Urinary bladder (tissue), 4 donors: Measurements from ENCODE around the gene IGF2R. TPM values are rescaled to one million over a fixed set of nuclear protein-coding genes. Genes with fewer than 3 reads are reported as not detected.

Experiments used
- DNase-seq: peaks from one replicate; pipeline ENCODE4 v3.0.0-alpha.2; 2015; ENCODE audit errors: extremely low spot score
- H3K27ac ChIP-seq: one replicate; pipeline ENCODE4 v1.5.1; 2013; ENCODE audit warnings: low read depth, mild to moderate bottlenecking, moderate library complexity
- H3K36me3 ChIP-seq: one replicate; pipeline ENCODE4 v1.6.1; 2013; ENCODE audit warnings: mild to moderate bottlenecking, moderate library complexity; ENCODE audit not compliant: insufficient read depth
- H3K4me1 ChIP-seq: one replicate; pipeline ENCODE4 v1.6.1; 2013; ENCODE audit warnings: mild to moderate bottlenecking, moderate library complexity; ENCODE audit not compliant: insufficient read depth
- H3K4me3 ChIP-seq: one replicate; pipeline ENCODE4 v1.5.1; 2013; ENCODE audit warnings: low read depth, low read length
- WGBS: extraction: QIAGEN DNeasy Blood & Tissue Kit; methylation state at CpG from one replicate; pipeline ENCODE4 v1.1.7; 2013; 5-methylcytosine and 5-hydroxymethylcytosine counted together
- polyA plus RNA-seq: library from polyadenylated mRNA; stranded (reverse); fragments of 200-250 nt; gene quantifications from one replicate; pipeline ENCODE4 v1.2.3, GENCODE V29; 2013
- total RNA-seq: library from RNA; depleted of rRNA; stranded (reverse); fragments of >200 nt; gene quantifications from one replicate; pipeline ENCODE4 v1.2.3, GENCODE V29; 2014
- donor health status: healthy with polysubstance abuse.
- donor health status: healthy.

Gene IGF2R
- total and polyA plus RNA-seq, 2 donors = 32.1 to 46.6 TPM

DNA sequence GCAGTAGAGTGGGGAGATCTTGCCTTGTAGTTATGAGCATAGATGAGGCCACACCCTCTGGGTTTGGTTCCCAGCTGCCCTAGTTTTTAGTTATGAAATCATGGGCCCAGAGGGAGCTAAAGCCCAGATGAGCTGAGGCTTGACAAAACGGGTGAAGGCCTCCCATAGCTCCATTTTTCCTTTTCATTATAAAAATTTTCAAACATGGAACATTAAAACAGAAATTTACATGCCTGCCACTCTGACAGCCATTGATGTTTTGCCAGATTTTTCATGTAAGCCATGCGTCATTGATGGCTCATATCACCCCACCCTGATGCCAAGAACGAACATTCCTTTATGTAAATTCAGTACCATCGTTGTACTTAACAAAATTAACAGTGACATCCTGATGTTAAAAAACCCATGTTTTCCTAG lies 67.9 kb downstream of the IGF2R start:
- Histone ChIP-seq H3K36me3 (peaks cover 3% of the 10 kb centered on the region), H3K4me1 (no peaks in the 10 kb centered on the region), H3K27ac (no peak overlapping the region), H3K4me3 (no peak overlapping the region)
- DNase-seq = no peak
- WGBS = 68% methylated on average over 4 of the region's 4 CpGs

DNA sequence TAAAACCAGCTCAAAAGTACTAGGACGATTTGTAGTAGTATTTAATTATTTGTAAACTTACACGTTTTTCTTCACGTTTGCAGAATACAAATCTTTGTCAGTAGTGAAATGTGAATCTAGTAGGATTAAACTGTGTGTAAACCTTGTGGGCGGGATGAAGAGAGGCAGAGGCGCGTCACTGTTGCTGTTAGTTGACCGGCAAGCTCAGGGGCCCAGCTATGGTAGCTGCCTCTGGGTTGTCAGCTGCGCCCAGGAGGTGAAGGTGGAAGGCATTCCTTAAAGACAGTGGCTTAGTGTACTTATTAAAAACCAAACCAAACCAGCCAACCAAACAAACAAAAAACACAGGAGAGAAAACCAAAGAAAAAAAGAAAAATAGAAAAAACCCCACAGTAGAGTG lies 69.6 kb downstream of the IGF2R start:
- no peaks in the 10 kb centered on the region for H3K4me1 ChIP-seq
- no peak for DNase-seq
- 88% methylated on average over 8 of the region's 8 CpGs for WGBS
- no peak overlapping the region for H3K4me3 ChIP-seq
- no peak overlapping the region for H3K27ac ChIP-seq
- H3K36me3 ChIP-seq = peaks cover 3% of the 10 kb centered on the region

DNA sequence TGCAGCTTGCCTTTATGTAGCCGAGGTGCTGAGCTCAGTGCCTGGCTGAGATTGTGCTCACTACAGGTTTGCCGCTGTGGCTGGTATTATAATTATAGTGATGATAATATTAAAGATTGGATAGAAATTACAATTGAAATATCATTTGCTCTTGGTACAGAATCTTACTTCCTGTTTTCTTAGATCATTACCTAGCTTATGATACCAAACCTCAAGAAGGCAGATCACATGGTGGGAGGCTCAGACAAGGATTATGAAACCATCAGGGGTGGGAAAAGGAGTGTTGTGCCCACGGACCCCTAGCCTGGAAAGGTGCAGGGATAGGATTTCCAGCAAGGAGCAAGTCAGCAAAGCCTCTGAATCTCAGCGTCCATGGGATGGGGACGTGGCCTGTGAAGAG lies 70.6 kb downstream of the IGF2R start:
- no peak for DNase-seq
- 92% methylated on average over 5 of the region's 5 CpGs for WGBS
- Histone ChIP-seq H3K27ac (no peak overlapping the region), H3K4me3 (no peak overlapping the region), H3K36me3 (peaks cover 2% of the 10 kb centered on the region), H3K4me1 (no peaks in the 10 kb centered on the region)

DNA sequence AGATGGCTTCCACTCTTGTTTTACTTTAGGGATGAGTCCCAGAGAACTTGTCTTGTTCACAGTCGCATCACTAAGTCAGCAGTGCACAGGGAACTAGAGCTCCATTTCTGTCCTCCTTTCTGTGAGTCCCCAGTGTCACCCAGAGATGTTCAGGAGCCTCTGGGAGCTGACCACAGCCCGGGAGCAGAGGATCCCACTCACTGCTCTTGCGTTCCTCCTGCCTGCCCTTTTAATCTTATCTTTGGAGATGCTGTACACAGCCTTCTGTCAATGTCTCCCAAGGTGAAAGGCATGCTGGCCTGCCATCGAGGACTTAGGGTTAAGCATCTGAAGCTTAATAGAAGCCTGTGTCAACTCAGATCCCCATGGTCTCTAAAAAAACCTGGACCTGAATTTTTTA lies 71.2 kb downstream of the IGF2R start:
- Histone ChIP-seq H3K4me1 (no peaks in the 10 kb centered on the region), H3K27ac (no peak overlapping the region), H3K36me3 (no peaks in the 10 kb centered on the region), H3K4me3 (no peak overlapping the region)
- 88% methylated on average over 4 of the region's 4 CpGs for WGBS
- no peak for DNase-seq

DNA sequence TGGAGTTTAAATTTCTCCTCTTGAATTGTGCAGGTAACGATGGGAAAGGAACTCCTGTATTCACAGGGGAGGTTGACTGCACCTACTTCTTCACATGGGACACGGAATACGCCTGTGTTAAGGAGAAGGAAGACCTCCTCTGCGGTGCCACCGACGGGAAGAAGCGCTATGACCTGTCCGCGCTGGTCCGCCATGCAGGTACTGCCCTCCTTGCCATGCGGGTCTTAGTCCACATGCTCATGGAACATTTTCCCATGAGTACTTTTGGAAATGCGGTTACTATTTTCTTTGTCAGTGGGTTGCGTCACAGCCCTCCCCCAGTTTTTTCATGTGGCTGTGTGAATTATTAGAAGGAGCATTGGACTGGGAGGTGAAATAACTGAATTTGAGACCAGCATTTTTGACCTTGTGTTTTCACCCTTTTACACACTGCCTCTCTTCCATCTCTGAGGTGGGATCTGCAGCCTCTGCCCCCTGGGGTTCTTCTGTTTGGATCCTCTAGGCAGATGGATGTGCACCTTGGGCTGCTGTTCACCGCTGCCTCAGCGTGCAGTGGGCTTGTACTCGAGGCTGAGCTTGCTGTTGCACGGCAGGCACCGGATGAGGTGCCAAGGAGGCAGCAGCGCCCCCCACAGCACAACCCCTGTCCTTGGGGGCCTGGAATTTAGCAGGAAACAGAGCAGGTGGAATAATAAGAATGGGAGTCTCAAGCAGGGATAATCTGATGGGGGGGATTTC lies 71.8 kb downstream of the IGF2R start:
- H3K27ac ChIP-seq = no peak overlapping the region
- DNase-seq = no peak
- WGBS = 96% methylated on average over 19 of the region's 19 CpGs

DNA sequence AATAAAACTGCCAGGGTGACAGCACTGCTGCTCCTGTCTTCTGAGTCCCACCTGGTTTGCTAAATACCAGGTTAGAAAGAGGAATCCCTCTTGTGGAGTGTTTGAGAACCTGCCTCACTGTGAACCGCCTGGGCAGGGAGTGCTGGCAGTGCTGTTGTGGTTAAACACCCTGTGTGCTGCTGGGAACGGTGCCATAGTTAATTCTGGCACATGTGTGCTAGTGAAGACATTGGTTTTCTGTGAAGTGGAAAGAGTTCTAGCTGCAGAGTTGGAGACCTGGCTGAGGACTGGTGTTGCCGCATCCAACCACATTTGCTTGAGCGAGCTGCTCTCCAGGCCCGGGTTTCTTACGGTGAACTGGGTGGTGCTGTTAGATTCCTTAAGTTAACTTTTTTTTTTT lies 72.7 kb downstream of the IGF2R start:
- Histone ChIP-seq H3K36me3 (peaks cover 2% of the 10 kb centered on the region), H3K4me3 (no peak overlapping the region), H3K4me1 (no peaks in the 10 kb centered on the region), H3K27ac (no peak overlapping the region)
- no peak for DNase-seq
- WGBS = 59% methylated on average over 6 of the region's 6 CpGs

More for the DNA sequence above, 71.8 kb downstream of the IGF2R start:
- Histone ChIP-seq H3K4me3 (no peak overlapping the region), H3K4me1 (no peaks in the 10 kb centered on the region), H3K36me3 (peaks cover under 1% of the 10 kb centered on the region)

DNA sequence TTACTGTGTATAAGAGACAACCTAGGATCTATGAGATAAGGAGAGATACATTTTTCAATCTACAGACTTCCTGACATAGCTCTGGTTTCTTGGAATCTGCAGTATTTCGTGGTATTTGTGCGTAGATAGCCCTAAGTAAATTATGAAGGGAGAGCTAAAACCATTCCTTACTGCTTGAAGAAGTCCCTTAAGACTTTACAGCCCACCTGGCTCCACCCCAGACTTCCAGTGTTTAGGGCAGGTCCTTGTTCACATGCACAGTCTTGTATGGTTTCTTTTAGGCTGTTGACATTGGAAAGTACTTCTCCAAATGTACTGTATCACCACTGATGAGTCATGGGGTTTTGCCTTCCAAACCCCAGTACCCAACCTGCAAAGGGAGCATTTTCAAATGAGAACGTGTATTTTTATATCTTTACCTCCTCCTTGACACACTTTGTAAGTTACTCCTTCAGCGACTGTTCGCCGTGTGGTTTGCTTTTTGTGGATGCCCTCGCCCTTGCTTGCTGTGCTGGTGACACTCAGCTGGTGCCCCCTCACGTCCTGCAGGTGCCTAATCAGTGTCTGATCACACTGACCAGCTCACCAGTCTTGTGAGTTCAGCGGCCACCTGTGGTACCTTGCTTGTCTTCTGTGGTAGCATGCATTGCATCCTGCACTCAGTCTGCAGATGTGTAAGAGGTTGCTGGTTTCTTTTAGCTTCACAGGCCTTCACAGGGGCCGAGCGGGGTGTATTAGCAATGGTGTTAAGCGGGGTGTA lies 73.3 kb downstream of the IGF2R start:
- 85% methylated on average over 12 of the region's 12 CpGs for WGBS
- no peaks in the 10 kb centered on the region for H3K4me1 ChIP-seq
- no peak overlapping the region for H3K4me3 ChIP-seq
- H3K36me3 ChIP-seq = peaks cover 4% of the 10 kb centered on the region
- H3K27ac ChIP-seq = no peak overlapping the region
- DNase-seq = peak; percentile 13

DNA sequence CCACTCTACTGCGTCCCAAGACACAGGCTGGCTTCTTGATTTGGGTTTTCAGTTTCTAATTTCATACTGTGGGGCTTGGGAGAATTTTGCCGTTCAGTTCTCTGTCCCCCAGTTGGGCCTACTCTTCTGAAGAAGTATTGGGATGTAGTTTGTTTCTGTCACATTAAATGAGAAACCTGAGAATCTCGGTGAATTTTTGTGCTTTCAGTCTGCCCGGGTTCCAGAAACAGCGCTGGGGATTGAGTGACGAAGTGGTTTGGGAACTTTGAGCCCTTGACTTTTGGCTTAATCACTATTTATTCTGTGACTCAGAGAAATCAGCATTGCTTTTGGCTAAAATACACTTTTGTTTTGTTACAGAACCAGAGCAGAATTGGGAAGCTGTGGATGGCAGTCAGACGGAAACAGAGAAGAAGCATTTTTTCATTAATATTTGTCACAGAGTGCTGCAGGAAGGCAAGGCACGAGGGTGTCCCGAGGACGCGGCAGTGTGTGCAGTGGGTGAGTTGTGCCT lies 74.0 kb downstream of the IGF2R start:
- Histone ChIP-seq H3K4me1 (no peaks in the 10 kb centered on the region), H3K27ac (no peak overlapping the region), H3K4me3 (no peak overlapping the region), H3K36me3 (peaks cover 8% of the 10 kb centered on the region)
- 87% methylated on average over 11 of the region's 11 CpGs for WGBS
- no peak for DNase-seq

DNA sequence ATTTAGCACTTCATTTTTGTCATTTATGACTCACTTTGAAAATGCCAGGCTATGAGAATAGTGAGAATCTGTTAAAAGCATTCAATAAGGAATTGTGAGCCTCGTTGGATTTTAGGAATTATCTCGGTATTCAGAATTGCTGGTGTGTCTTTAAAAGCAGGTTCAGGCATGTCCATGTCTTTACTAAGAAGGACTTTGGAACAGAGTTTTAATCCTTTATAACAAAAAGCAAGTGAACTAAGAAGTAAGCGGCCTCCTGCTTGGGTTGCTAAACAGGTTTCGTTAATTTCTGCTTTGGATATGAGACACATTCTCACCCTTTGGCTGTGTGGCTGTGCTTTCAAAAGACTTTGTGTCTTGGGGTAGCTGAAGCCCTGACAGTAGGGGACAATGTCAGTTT lies 74.9 kb downstream of the IGF2R start:
- 85% methylated on average over 4 of the region's 4 CpGs for WGBS
- no peak overlapping the region for H3K4me3 ChIP-seq
- H3K27ac ChIP-seq = no peak overlapping the region
- DNase-seq = no peak
- H3K4me1 ChIP-seq = no peaks in the 10 kb centered on the region
- peaks cover 8% of the 10 kb centered on the region for H3K36me3 ChIP-seq

DNA sequence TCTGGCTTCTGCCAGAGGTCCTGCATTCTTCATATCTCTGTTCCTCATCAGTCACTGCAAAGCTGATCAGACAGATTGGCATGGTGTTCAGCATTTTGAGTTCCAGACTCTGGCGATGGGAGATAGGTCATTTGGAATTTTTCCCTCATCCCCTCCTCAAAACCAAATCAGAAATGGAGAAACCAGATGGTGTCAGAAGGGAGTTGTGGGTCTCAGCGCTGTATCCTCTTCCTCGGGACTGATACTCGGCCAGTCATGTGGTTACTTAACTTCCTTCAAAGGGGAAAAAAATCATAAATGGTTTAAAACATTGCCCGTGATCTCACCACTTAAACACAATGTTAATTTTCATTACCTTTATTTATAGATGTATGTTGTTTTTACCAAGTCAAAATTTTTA lies 75.8 kb downstream of the IGF2R start:
- H3K36me3 ChIP-seq = peaks cover 12% of the 10 kb centered on the region
- H3K4me3 ChIP-seq = no peak overlapping the region
- no peak overlapping the region for H3K27ac ChIP-seq
- H3K4me1 ChIP-seq = no peaks in the 10 kb centered on the region
- no peak for DNase-seq
- WGBS = 86% methylated on average over 5 of the region's 5 CpGs

DNA sequence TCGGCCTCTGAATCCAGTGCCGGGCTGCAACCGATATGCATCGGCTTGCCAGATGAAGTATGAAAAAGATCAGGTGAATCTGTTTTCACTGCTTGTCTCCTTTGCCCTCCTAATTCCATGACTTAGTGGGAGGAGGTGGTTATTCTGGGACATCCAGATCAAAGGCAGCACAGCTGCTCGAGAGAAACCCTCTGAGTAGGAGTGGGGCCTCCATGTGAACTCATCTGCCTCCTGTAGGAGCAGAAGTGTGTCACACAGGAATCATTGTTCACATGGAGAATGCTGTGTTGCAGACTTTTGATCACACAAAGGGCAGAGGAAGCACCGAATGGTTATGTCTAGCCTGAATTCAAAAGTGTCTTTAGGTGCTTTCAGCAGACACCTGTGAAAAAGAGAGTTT lies 79.6 kb downstream of the IGF2R start:
- 84% methylated on average over 6 of the region's 6 CpGs for WGBS
- no peak for DNase-seq
- H3K36me3 ChIP-seq = peaks cover 12% of the 10 kb centered on the region

DNA sequence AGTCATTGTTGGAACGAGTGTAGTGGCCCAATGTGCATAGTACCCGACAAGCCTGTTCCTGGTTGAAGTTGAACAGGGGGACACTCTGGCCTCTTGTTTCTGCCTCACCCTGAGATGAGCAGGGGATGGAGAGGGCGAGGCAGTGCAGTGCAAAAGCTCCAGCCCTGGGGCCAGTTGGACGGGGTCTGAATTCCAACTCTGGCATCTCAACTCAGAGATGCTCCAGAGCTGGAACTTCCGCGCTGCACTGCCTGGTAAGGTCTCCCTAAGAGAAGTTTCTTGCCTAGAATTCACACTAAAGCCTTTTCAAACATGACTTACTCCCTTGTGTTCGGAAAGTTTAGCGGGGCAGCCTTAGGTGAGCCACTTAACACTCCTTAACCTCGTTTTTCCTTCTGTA lies 80.5 kb downstream of the IGF2R start:
- peaks cover 12% of the 10 kb centered on the region for H3K36me3 ChIP-seq
- DNase-seq = no peak
- 95% methylated on average over 9 of the region's 9 CpGs for WGBS
- H3K27ac ChIP-seq = no peak overlapping the region
- H3K4me1 ChIP-seq = no peaks in the 10 kb centered on the region
- no peak overlapping the region for H3K4me3 ChIP-seq

More for the DNA sequence above, 79.6 kb downstream of the IGF2R start:
- Histone ChIP-seq H3K4me3 (no peak overlapping the region), H3K27ac (no peak overlapping the region), H3K4me1 (no peaks in the 10 kb centered on the region)

DNA sequence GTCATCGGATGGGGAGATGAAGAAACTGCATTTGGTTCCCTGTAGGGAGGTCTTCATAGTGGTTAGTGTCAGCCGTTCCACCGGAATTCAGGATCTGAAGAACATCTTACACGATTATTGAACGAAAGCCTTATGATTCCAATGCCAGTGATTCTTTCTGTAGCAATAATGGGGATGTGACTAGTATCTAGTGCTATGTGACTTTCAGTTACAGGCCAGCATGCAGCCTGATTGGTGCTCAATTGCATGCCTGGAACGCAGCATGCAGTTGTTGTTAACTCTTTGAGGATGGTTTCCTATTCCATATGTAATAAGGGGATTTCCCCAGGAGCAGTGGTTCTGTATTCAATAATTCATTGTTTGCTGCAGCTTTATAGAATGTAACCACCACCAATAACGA lies 81.1 kb downstream of the IGF2R start:
- DNase-seq = no peak
- WGBS = 92% methylated on average over 7 of the region's 7 CpGs
- Histone ChIP-seq H3K4me1 (no peaks in the 10 kb centered on the region), H3K4me3 (no peak overlapping the region), H3K36me3 (peaks cover 12% of the 10 kb centered on the region), H3K27ac (no peak overlapping the region)

DNA sequence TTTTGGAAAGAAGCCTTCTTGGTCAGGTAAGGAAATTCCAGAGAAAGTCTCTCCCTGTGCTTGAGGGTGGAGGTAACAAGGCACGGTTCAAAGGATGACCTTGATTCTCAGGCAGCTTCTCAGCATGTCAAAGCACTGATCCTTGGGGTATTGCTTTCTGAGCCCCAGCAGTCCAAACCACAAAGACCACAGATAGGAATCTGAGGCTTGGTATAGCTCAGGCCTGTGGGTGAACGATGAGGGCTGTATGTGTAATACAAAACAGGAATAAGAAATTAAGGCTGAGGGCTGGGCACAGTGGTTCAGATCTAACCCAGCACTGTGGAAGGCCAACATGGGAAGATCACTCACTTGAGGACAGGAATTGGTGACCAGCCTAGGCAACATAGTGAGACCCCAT lies 82.5 kb downstream of the IGF2R start:
- no peaks in the 10 kb centered on the region for H3K4me1 ChIP-seq
- DNase-seq = no peak
- peaks cover 10% of the 10 kb centered on the region for H3K36me3 ChIP-seq
- H3K27ac ChIP-seq = no peak overlapping the region
- H3K4me3 ChIP-seq = no peak overlapping the region
- WGBS = 90% methylated on average over 2 of the region's 2 CpGs
